Measurements from ENCODE around the gene ULK2. TPM values are rescaled to one million over a fixed set of nuclear protein-coding genes. Genes with fewer than 3 reads are reported as not detected.
"Not testable (repeated sequence)": the region's sequence is repeated elsewhere in the genome, so short reads cannot be mapped to it uniquely, and the experiment has no call there.

ULK2 gene
- total RNA-seq, 1 donor from 2014 or later: 13.1 TPM

GRCh38 chr17:19771971-19772630 is 95.6 kb downstream of the ULK2 start:
- no peaks in the 10 kb centered on the region for H3K9me3 Mint-ChIP-seq
- DNase-seq (ENCODE audit: low spot score): no peak
- no peaks in the 10 kb centered on the region for H3K27me3 Mint-ChIP-seq (ENCODE audit: low read depth)
- no peak overlapping the region for H3K4me3 Mint-ChIP-seq (ENCODE audit: low read depth)
- no peak overlapping the region for H3K27ac Mint-ChIP-seq
- intact Hi-C loops (cut with micrococcal nuclease): no loop called here
- peaks cover 14% of the 10 kb centered on the region for H3K4me1 Mint-ChIP-seq (ENCODE audit: low read depth)
- H3K36me3 Mint-ChIP-seq (ENCODE audit: low read depth): peaks cover 3% of the 10 kb centered on the region

GRCh38 chr17:19770985-19771735 is 96.6 kb downstream of the ULK2 start:
- no peak for DNase-seq (ENCODE audit: low spot score)
- H3K4me3 Mint-ChIP-seq (ENCODE audit: low read depth): no peak overlapping the region
- no peaks in the 10 kb centered on the region for H3K27me3 Mint-ChIP-seq (ENCODE audit: low read depth)
- intact Hi-C loops (cut with micrococcal nuclease): no loop called here
- H3K36me3 Mint-ChIP-seq (ENCODE audit: low read depth): peaks cover 3% of the 10 kb centered on the region
- H3K4me1 Mint-ChIP-seq (ENCODE audit: low read depth): peaks cover 16% of the 10 kb centered on the region
- H3K27ac Mint-ChIP-seq: no peak overlapping the region
- H3K9me3 Mint-ChIP-seq: no peaks in the 10 kb centered on the region

GRCh38 chr17:19769946-19770652 is 97.6 kb downstream of the ULK2 start:
- Mint-ChIP-seq H3K27me3 (ENCODE audit: low read depth) (no peaks in the 10 kb centered on the region), H3K27ac (no peak overlapping the region), H3K9me3 (no peaks in the 10 kb centered on the region), H3K4me1 (ENCODE audit: low read depth) (peaks cover 14% of the 10 kb centered on the region), H3K4me3 (ENCODE audit: low read depth) (no peak overlapping the region), H3K36me3 (ENCODE audit: low read depth) (peaks cover 3% of the 10 kb centered on the region)
- intact Hi-C loops (cut with micrococcal nuclease): loop anchor here (10.0 kb wide), 2 partner anchors 125 to 395 kb away; partner anchors contain the start of genes ALDH3A2 and MAPK7
- no peak for DNase-seq (ENCODE audit: low spot score)

GRCh38 chr17:19768046-19768782 is 99.5 kb downstream of the ULK2 start:
- no peak overlapping the region for H3K27ac Mint-ChIP-seq
- intact Hi-C loops (cut with micrococcal nuclease): loop anchor here (10.0 kb wide), 2 partner anchors 123 to 393 kb away; partner anchors contain the start of genes ALDH3A2 and MAPK7
- H3K27me3 Mint-ChIP-seq (ENCODE audit: low read depth): no peaks in the 10 kb centered on the region
- H3K4me3 Mint-ChIP-seq (ENCODE audit: low read depth): no peak overlapping the region
- no peak for DNase-seq (ENCODE audit: low spot score)
- H3K36me3 Mint-ChIP-seq (ENCODE audit: low read depth): no peaks in the 10 kb centered on the region
- no peaks in the 10 kb centered on the region for H3K9me3 Mint-ChIP-seq
- H3K4me1 Mint-ChIP-seq (ENCODE audit: low read depth): peaks cover 14% of the 10 kb centered on the region

- no peaks in the 10 kb centered on the region for H3K27me3 Mint-ChIP-seq (ENCODE audit: low read depth)
- peak; percentile 61 for DNase-seq (ENCODE audit: low spot score)
- H3K9me3 Mint-ChIP-seq: no peaks in the 10 kb centered on the region
- no peaks in the 10 kb centered on the region for H3K36me3 Mint-ChIP-seq (ENCODE audit: low read depth)
- peaks cover 8% of the 10 kb centered on the region for H3K4me1 Mint-ChIP-seq (ENCODE audit: low read depth)
- H3K4me3 Mint-ChIP-seq (ENCODE audit: low read depth): no peak overlapping the region
- intact Hi-C loops (cut with micrococcal nuclease): loop anchor here (1.0 to 10.0 kb wide), 3 partner anchors 122 to 392 kb away; partner anchors contain the start of genes ALDH3A2 and MAPK7
- H3K27ac Mint-ChIP-seq: no peak overlapping the region
These were observed 101.1 kb downstream of the ULK2 start for GRCh38 chr17:19766421-19767270.

- DNase-seq (ENCODE audit: low spot score): no peak
- H3K27me3 Mint-ChIP-seq (ENCODE audit: low read depth): no peaks in the 10 kb centered on the region
- H3K4me3 Mint-ChIP-seq (ENCODE audit: low read depth): no peak overlapping the region
- H3K9me3 Mint-ChIP-seq: no peaks in the 10 kb centered on the region
- H3K36me3 Mint-ChIP-seq (ENCODE audit: low read depth): no peaks in the 10 kb centered on the region
- H3K27ac Mint-ChIP-seq: no peak overlapping the region
- peaks cover 4% of the 10 kb centered on the region for H3K4me1 Mint-ChIP-seq (ENCODE audit: low read depth)
- intact Hi-C loops (cut with micrococcal nuclease): loop anchor here (1.0 to 10.0 kb wide), 3 partner anchors 121 to 391 kb away; partner anchors contain the start of genes ALDH3A2 and MAPK7
These were observed 101.7 kb downstream of the ULK2 start for GRCh38 chr17:19766016-19766415.

- DNase-seq (ENCODE audit: low spot score); H3K27me3 Mint-ChIP-seq (ENCODE audit: low read depth); H3K9me3 Mint-ChIP-seq; H3K4me1 Mint-ChIP-seq (ENCODE audit: low read depth); H3K27ac Mint-ChIP-seq; H3K36me3 Mint-ChIP-seq (ENCODE audit: low read depth); H3K4me3 Mint-ChIP-seq (ENCODE audit: low read depth): not testable (repeated sequence)
- intact Hi-C loops (cut with micrococcal nuclease): loop anchor here (10.0 kb wide), 2 partner anchors 119 to 389 kb away; partner anchors contain the start of genes ALDH3A2 and MAPK7
These were observed 103.7 kb downstream of the ULK2 start for GRCh38 chr17:19763991-19764390.

- Mint-ChIP-seq H3K9me3 (no peaks in the 10 kb centered on the region), H3K4me3 (ENCODE audit: low read depth) (no peak overlapping the region), H3K36me3 (ENCODE audit: low read depth) (no peaks in the 10 kb centered on the region), H3K27ac (no peak overlapping the region), H3K4me1 (ENCODE audit: low read depth) (peaks cover 3% of the 10 kb centered on the region), H3K27me3 (ENCODE audit: low read depth) (peaks cover 4% of the 10 kb centered on the region)
- no peak for DNase-seq (ENCODE audit: low spot score)
- intact Hi-C loops (cut with micrococcal nuclease): loop anchor here (10.0 kb wide), 2 partner anchors 119 to 389 kb away; partner anchors contain the start of genes ALDH3A2 and MAPK7
These were observed 104.3 kb downstream of the ULK2 start for GRCh38 chr17:19763416-19763815.

GRCh38 chr17:19762515-19762961 is 105.2 kb downstream of the ULK2 start:
- H3K4me3 Mint-ChIP-seq (ENCODE audit: low read depth): no peak overlapping the region
- H3K27me3 Mint-ChIP-seq (ENCODE audit: low read depth): peaks cover 4% of the 10 kb centered on the region
- intact Hi-C loops (cut with micrococcal nuclease): loop anchor here (1.0 to 10.0 kb wide), 3 partner anchors 118 to 388 kb away; partner anchors contain the start of genes ALDH3A2 and MAPK7
- H3K27ac Mint-ChIP-seq: no peak overlapping the region
- no peaks in the 10 kb centered on the region for H3K9me3 Mint-ChIP-seq
- H3K36me3 Mint-ChIP-seq (ENCODE audit: low read depth): no peaks in the 10 kb centered on the region
- peak; percentile 31 for DNase-seq (ENCODE audit: low spot score)
- H3K4me1 Mint-ChIP-seq (ENCODE audit: low read depth): peaks cover 2% of the 10 kb centered on the region

- Mint-ChIP-seq H3K4me1 (ENCODE audit: low read depth) (no peaks in the 10 kb centered on the region), H3K4me3 (ENCODE audit: low read depth) (no peak overlapping the region), H3K27ac (no peak overlapping the region), H3K27me3 (ENCODE audit: low read depth) (peaks cover 4% of the 10 kb centered on the region), H3K36me3 (ENCODE audit: low read depth) (no peaks in the 10 kb centered on the region), H3K9me3 (no peaks in the 10 kb centered on the region)
- DNase-seq (ENCODE audit: low spot score): no peak
- intact Hi-C loops (cut with micrococcal nuclease): loop anchor here (10.0 kb wide), 2 partner anchors 116 to 386 kb away; partner anchors contain the start of genes ALDH3A2 and MAPK7
These were observed 107.0 kb downstream of the ULK2 start for GRCh38 chr17:19760746-19761145.

All from activated T-helper 2 cell treated with anti-CD3 and anti-CD28 coated beads, Interferon-gamma antibody, Interleukin-2, Interleukin-4, amounts not matched to agents 10 μg/mL and 5 μg/mL and 100 μg/mL, durations not matched to agents 14 hours and 24 hours and 36 hours (primary cell).